GM18909 (cell line): Measurements from ENCODE around the gene PTGES.
"Not testable (repeated sequence)": the region's sequence is repeated elsewhere in the genome, so short reads cannot be mapped to it uniquely, and the experiment has no call there.

Experiments used
- ATAC-seq: cut with Tn5 transposase; IDR thresholded peaks from one replicate; pipeline ENCODE4 v1.9.1; 2021; ENCODE audit warnings: mild to moderate bottlenecking; ENCODE audit not compliant: unreplicated experiment, poor library complexity

PTGES gene

GRCh38 chr9:129773262-129774048 is 20.6 kb upstream of the PTGES start:
- ATAC-seq, result no peak

- no peak for ATAC-seq
Observed at GRCh38 chr9:129770741-129771140, 17.9 kb upstream of the PTGES start.

- no peak for ATAC-seq
Observed at GRCh38 chr9:129769669-129770068, 16.8 kb upstream of the PTGES start.

- no peak for ATAC-seq
Observed at GRCh38 chr9:129768486-129768885, 15.6 kb upstream of the PTGES start.

- ATAC-seq, result no peak
Observed at GRCh38 chr9:129765764-129766317, 13.0 kb upstream of the PTGES start.

- ATAC-seq, result no peak
Observed at GRCh38 chr9:129762985-129763926, 10.4 kb upstream of the PTGES start.

- ATAC-seq, result not testable (repeated sequence)
Observed at GRCh38 chr9:129762370-129762984, 9.6 kb upstream of the PTGES start.

GRCh38 chr9:129761901-129762369 is 9.1 kb upstream of the PTGES start:
- ATAC-seq, result no peak

GRCh38 chr9:129761293-129761900 is 8.6 kb upstream of the PTGES start:
- ATAC-seq, result no peak

- not testable (repeated sequence) for ATAC-seq
Observed at GRCh38 chr9:129760784-129761183, 7.9 kb upstream of the PTGES start.

- ATAC-seq, result no peak
Observed at GRCh38 chr9:129759804-129760502, 7.1 kb upstream of the PTGES start.

- no peak for ATAC-seq
Observed at GRCh38 chr9:129759319-129759718, 6.5 kb upstream of the PTGES start.

GRCh38 chr9:129757045-129757444 is 4.2 kb upstream of the PTGES start:
- no peak for ATAC-seq

- no peak for ATAC-seq
Observed at GRCh38 chr9:129756191-129756590, 3.3 kb upstream of the PTGES start.

- no peak for ATAC-seq
Observed at GRCh38 chr9:129755151-129755550, 2.3 kb upstream of the PTGES start.

GRCh38 chr9:129751841-129752801 is 721 bp downstream of the PTGES start:
- no peak for ATAC-seq

GRCh38 chr9:129750013-129750638 is 2.7 kb downstream of the PTGES start:
- no peak for ATAC-seq

GRCh38 chr9:129749575-129749974 is 3.3 kb downstream of the PTGES start:
- ATAC-seq, result no peak
